ENCODE results near the gene ITPK1.

The ITPK1 gene

GRCh38 chr14:92922883-92923743 is 192.6 kb downstream of the ITPK1 start, which contains the start of gene CHGA:
CHGA (plus strand) TSS chr14:92923150; CDS start chr14:92923360, 210 bp downstream.
- H3K27ac Mint-ChIP-seq = no peak within 1 kb of the TSS
- H3K4me1 Mint-ChIP-seq (ENCODE audit: low read depth) = no peaks in the 10 kb centered on the region
- no peaks in the 10 kb centered on the region for H3K36me3 Mint-ChIP-seq (ENCODE audit: low read depth)
- no peaks in the 10 kb centered on the region for H3K9me3 Mint-ChIP-seq
- peaks cover 16% of the 10 kb centered on the region for H3K27me3 Mint-ChIP-seq (ENCODE audit: low read depth)
- DNase-seq (ENCODE audit: low spot score) = peak; percentile 38
- no peak within 1 kb of the TSS for H3K4me3 Mint-ChIP-seq

DNA sequence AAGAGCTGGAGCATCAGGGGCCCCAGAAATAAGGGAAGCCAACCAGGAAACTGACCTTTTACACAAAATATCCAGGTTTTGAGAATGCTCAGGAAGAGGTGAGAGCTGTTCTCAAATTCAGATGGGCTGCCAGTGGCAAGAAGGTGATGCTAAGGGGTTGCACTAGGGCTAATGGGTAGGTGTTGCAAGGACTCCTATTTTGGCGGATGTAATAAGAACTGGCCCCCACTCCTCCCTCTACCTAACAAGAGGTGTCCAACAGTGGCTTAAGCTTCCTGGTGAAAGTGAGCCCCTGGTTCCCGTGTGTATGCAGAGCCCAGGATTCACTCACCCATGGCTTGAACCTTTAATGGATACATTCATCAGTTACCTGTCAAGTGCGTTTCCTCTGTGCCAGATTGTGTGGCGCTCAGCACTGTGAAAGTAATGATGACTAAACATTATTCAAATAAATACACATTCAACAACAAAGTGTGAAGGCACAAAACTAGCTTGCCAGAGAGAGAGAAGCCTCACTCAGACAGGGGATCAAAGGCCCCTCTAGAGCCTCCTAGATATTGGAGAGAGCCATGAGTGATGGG is 193.5 kb downstream of the ITPK1 start:
- DNase-seq (ENCODE audit: low spot score) = no peak
- Mint-ChIP-seq H3K27me3 (ENCODE audit: low read depth) (peaks cover 16% of the 10 kb centered on the region), H3K36me3 (ENCODE audit: low read depth) (no peaks in the 10 kb centered on the region), H3K27ac (no peak overlapping the region), H3K4me3 (no peak overlapping the region), H3K4me1 (ENCODE audit: low read depth) (no peaks in the 10 kb centered on the region), H3K9me3 (no peaks in the 10 kb centered on the region)

- H3K36me3 Mint-ChIP-seq (ENCODE audit: low read depth) = no peaks in the 10 kb centered on the region
- H3K4me1 Mint-ChIP-seq (ENCODE audit: low read depth) = no peaks in the 10 kb centered on the region
- H3K4me3 Mint-ChIP-seq = no peak overlapping the region
- no peak for DNase-seq (ENCODE audit: low spot score)
- no peak overlapping the region for H3K27ac Mint-ChIP-seq
- H3K27me3 Mint-ChIP-seq (ENCODE audit: low read depth) = peaks cover 16% of the 10 kb centered on the region
- no peaks in the 10 kb centered on the region for H3K9me3 Mint-ChIP-seq
These were observed 195.7 kb downstream of the ITPK1 start for GRCh38 chr14:92920001-92920400.

DNA sequence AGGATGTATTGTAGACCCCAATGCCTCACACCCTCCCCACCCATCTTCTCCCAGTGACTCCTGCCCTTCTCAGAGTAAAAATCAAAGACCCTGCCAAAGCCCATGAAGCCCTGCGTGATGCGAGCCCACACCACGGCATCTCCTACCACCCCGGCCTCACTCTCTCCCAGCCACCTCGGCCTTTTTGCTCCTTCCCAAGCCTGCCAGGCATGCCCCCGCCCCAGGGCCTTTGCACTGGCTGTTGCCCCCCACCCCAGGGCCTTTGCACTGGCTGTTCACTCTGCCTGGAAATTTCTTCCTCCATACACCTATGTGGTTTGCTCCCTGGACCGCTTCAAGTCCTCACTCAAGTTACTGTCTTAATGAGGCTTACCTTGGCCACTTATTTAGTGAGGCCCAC is 197.8 kb downstream of the ITPK1 start:
- Mint-ChIP-seq H3K9me3 (no peaks in the 10 kb centered on the region), H3K36me3 (ENCODE audit: low read depth) (no peaks in the 10 kb centered on the region), H3K27me3 (ENCODE audit: low read depth) (peaks cover 13% of the 10 kb centered on the region), H3K4me3 (no peak overlapping the region), H3K27ac (no peak overlapping the region), H3K4me1 (ENCODE audit: low read depth) (no peaks in the 10 kb centered on the region)
- no peak for DNase-seq (ENCODE audit: low spot score)

DNA sequence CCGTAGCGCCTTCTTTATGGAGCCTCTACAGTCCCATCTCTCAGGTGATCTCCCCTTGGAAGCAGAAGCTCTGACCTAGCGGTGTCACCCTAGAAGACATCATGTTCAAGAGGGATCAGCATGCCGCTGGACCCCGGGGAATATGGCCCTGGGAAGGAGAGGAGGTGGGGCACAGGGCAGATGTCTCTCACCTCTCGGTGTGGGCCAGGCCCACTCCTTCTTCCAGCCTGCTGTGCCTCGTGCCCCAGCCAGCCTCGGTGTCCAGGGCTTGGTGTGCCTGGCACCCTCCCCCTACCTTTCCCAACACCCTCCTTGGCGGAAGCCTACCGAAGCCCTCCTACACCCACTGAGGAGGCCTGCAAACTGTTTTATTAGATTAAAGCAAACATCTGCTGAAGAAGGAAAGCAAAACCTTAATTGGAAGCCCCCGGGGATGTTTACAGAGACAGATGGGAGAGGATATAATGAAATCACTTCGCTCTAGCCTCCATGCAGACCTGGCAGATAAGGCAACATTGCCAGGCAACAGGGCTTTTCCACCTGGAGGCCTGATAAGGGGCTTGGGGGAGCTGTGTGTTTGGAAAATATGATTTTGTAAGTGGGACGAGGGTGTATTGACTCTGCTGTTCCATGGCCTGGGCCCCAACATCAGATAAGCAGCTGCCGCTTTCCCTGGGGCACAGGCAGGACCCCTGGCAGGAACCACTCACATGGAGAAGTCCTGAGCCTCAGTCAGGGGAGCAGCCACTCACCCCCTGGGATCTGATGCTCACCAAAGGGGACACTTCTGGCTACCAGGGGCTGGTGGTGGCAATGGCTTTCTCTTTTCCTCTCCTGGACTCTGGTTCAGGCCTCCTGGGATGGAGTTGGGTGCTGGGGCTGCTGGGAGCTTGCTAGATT is 198.4 kb downstream of the ITPK1 start:
- no peaks in the 10 kb centered on the region for H3K9me3 Mint-ChIP-seq
- no peak overlapping the region for H3K4me3 Mint-ChIP-seq
- peaks cover 9% of the 10 kb centered on the region for H3K27me3 Mint-ChIP-seq (ENCODE audit: low read depth)
- H3K27ac Mint-ChIP-seq = no peak overlapping the region
- no peaks in the 10 kb centered on the region for H3K36me3 Mint-ChIP-seq (ENCODE audit: low read depth)
- H3K4me1 Mint-ChIP-seq (ENCODE audit: low read depth) = no peaks in the 10 kb centered on the region
- no peak for DNase-seq (ENCODE audit: low spot score)

- Mint-ChIP-seq H3K27me3 (ENCODE audit: low read depth) (peaks cover 2% of the 10 kb centered on the region), H3K36me3 (ENCODE audit: low read depth) (no peaks in the 10 kb centered on the region), H3K4me3 (no peak overlapping the region), H3K4me1 (ENCODE audit: low read depth) (no peaks in the 10 kb centered on the region), H3K27ac (no peak overlapping the region), H3K9me3 (no peaks in the 10 kb centered on the region)
- DNase-seq (ENCODE audit: low spot score) = no peak
These were observed 199.5 kb downstream of the ITPK1 start for GRCh38 chr14:92916201-92916600.

DNA sequence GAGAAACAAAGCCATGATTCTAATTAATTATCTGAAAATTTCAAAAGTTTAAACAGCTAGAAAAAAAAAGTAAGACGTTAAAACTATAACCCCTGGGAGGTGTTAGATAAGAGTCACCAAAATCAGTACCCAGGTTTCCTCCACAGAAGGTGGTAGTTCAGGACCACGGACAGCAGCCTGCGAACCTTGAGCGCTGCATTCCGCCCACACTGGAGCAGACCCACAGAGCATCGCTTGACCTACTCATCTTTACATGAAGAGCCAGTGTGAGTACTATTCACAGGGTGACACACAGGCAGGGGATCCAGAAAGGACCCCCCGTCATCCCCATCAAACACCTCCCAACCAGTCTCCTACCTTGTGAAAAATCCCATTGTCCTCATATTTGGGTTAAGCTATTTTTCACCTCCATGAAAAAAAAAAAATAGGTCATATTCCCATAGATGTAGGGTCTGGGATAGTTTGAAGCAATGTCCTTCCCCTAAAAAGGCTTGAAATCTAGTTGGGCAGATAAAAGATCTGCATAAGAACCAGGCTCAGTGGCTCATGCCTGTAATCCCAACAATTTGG is 201.6 kb downstream of the ITPK1 start:
- DNase-seq (ENCODE audit: low spot score) = peak; percentile 33
- no peak overlapping the region for H3K4me3 Mint-ChIP-seq

DNA sequence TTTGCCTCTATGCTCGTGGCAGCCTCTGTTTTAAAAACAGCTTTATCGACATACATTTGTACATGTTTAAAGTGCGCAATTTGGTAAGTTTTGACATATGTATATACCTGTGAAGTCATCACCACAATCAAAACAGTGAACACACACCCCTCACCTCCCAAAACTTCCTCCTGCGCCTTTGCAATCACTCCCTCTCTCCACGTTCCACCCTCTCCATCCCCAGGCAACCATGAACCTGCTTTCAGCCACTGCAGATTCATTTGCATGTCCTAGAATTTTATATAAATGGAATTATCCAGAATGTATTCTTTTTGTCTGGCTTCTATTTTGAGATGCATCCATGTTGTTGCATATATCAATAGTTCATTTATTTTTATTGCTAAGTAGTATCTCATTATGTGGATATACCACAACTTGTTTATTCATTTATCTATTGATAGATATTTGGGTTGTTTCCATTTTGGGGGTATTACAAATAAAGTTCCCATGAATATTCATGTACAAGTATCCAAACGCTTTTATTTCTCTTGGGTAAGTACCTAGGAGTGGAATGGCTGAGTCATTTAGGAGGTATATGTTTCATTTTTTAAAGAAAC is 208.3 kb downstream of the ITPK1 start:
- no peak for DNase-seq (ENCODE audit: low spot score)

More for the DNA sequence above, 201.6 kb downstream of the ITPK1 start:
- no peak overlapping the region for H3K27ac Mint-ChIP-seq
- no peaks in the 10 kb centered on the region for H3K9me3 Mint-ChIP-seq
- no peaks in the 10 kb centered on the region for H3K27me3 Mint-ChIP-seq (ENCODE audit: low read depth)
- H3K36me3 Mint-ChIP-seq (ENCODE audit: low read depth) = no peaks in the 10 kb centered on the region
- H3K4me1 Mint-ChIP-seq (ENCODE audit: low read depth) = no peaks in the 10 kb centered on the region

DNA sequence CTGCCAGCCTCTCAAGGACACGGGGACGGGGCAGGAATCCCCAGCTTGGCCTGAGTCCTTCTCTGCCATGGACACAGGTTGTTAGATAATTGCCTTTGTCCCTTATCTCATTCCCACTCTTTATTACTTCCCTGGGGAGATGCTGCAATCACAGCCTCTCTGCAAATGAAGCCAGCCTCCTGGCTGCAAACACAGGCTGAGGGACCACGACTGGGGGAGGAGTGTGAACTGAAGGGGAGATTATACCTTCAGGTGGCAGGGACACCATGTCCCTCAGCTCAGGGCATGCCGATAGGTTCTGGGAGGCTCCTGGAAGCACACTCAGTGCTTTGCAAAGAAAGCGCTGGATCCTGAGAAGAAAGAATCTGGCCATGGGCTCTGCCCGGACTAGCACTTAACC is 208.9 kb downstream of the ITPK1 start:
- H3K4me1 Mint-ChIP-seq (ENCODE audit: low read depth) = no peaks in the 10 kb centered on the region
- peaks cover 5% of the 10 kb centered on the region for H3K27me3 Mint-ChIP-seq (ENCODE audit: low read depth)
- H3K27ac Mint-ChIP-seq = no peak overlapping the region
- H3K36me3 Mint-ChIP-seq (ENCODE audit: low read depth) = no peaks in the 10 kb centered on the region
- DNase-seq (ENCODE audit: low spot score) = no peak
- no peak overlapping the region for H3K4me3 Mint-ChIP-seq
- H3K9me3 Mint-ChIP-seq = no peaks in the 10 kb centered on the region

More for the DNA sequence above, 208.3 kb downstream of the ITPK1 start:
- no peaks in the 10 kb centered on the region for H3K4me1 Mint-ChIP-seq (ENCODE audit: low read depth)
- H3K36me3 Mint-ChIP-seq (ENCODE audit: low read depth) = no peaks in the 10 kb centered on the region
- peaks cover 5% of the 10 kb centered on the region for H3K27me3 Mint-ChIP-seq (ENCODE audit: low read depth)
- H3K4me3 Mint-ChIP-seq = no peak overlapping the region
- no peaks in the 10 kb centered on the region for H3K9me3 Mint-ChIP-seq
- H3K27ac Mint-ChIP-seq = no peak overlapping the region

GRCh38 chr14:92906420-92906819 is 209.3 kb downstream of the ITPK1 start:
- no peak for DNase-seq (ENCODE audit: low spot score)
- peaks cover 5% of the 10 kb centered on the region for H3K27me3 Mint-ChIP-seq (ENCODE audit: low read depth)
- H3K36me3 Mint-ChIP-seq (ENCODE audit: low read depth) = no peaks in the 10 kb centered on the region
- H3K4me3 Mint-ChIP-seq = no peak overlapping the region
- H3K4me1 Mint-ChIP-seq (ENCODE audit: low read depth) = no peaks in the 10 kb centered on the region
- no peak overlapping the region for H3K27ac Mint-ChIP-seq
- H3K9me3 Mint-ChIP-seq = no peaks in the 10 kb centered on the region

GRCh38 chr14:92905667-92906066 is 210.1 kb downstream of the ITPK1 start:
- no peaks in the 10 kb centered on the region for H3K36me3 Mint-ChIP-seq (ENCODE audit: low read depth)
- H3K27ac Mint-ChIP-seq = no peak overlapping the region
- H3K9me3 Mint-ChIP-seq = no peaks in the 10 kb centered on the region
- H3K4me1 Mint-ChIP-seq (ENCODE audit: low read depth) = no peaks in the 10 kb centered on the region
- H3K27me3 Mint-ChIP-seq (ENCODE audit: low read depth) = peaks cover 5% of the 10 kb centered on the region
- H3K4me3 Mint-ChIP-seq = no peak overlapping the region
- no peak for DNase-seq (ENCODE audit: low spot score)

- no peak for DNase-seq (ENCODE audit: low spot score)
- H3K9me3 Mint-ChIP-seq = no peaks in the 10 kb centered on the region
- H3K4me1 Mint-ChIP-seq (ENCODE audit: low read depth) = peaks cover 4% of the 10 kb centered on the region
- no peak overlapping the region for H3K4me3 Mint-ChIP-seq
- H3K36me3 Mint-ChIP-seq (ENCODE audit: low read depth) = no peaks in the 10 kb centered on the region
- no peak overlapping the region for H3K27ac Mint-ChIP-seq
- peaks cover 5% of the 10 kb centered on the region for H3K27me3 Mint-ChIP-seq (ENCODE audit: low read depth)
These were observed 212.4 kb downstream of the ITPK1 start for GRCh38 chr14:92903359-92903758.

- Mint-ChIP-seq H3K4me3 (no peak overlapping the region), H3K4me1 (ENCODE audit: low read depth) (peaks cover 9% of the 10 kb centered on the region), H3K27ac (no peak overlapping the region), H3K36me3 (ENCODE audit: low read depth) (no peaks in the 10 kb centered on the region), H3K27me3 (ENCODE audit: low read depth) (peaks cover 5% of the 10 kb centered on the region), H3K9me3 (no peaks in the 10 kb centered on the region)
- DNase-seq (ENCODE audit: low spot score) = no peak
These were observed 213.0 kb downstream of the ITPK1 start for GRCh38 chr14:92902726-92903125.
